Stimulated activated CD4-positive, alpha-beta T cell treated with anti-CD3 and anti-CD28 coated beads, Interleukin-1b, Interleukin-23, amount 100 ng/mL, for 24 hours (primary cell): ENCODE results near the gene VEGFB.
A peak's percentile ranks its signal among the peaks of the same experiment; 100 is the strongest.

Experiments used
- DNase-seq, 4 experiments: peaks; one replicate each; pipeline ENCODE4 v3.0.0-alpha.2; 2020; ENCODE audit warnings: low read depth in 4 of 4, low spot score in 1 of 4

The VEGFB gene, protein sequence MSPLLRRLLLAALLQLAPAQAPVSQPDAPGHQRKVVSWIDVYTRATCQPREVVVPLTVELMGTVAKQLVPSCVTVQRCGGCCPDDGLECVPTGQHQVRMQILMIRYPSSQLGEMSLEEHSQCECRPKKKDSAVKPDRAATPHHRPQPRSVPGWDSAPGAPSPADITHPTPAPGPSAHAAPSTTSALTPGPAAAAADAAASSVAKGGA

GRCh38 chr11:64233913-64234586 is at the start of gene VEGFB:
Gene VEGFB (plus strand): TSS chr11:64234584. CDS start chr11:64234834, 250 bp downstream.
- DNase-seq = peak in 2 of 4 experiments; percentile 48 to 71

DNA sequence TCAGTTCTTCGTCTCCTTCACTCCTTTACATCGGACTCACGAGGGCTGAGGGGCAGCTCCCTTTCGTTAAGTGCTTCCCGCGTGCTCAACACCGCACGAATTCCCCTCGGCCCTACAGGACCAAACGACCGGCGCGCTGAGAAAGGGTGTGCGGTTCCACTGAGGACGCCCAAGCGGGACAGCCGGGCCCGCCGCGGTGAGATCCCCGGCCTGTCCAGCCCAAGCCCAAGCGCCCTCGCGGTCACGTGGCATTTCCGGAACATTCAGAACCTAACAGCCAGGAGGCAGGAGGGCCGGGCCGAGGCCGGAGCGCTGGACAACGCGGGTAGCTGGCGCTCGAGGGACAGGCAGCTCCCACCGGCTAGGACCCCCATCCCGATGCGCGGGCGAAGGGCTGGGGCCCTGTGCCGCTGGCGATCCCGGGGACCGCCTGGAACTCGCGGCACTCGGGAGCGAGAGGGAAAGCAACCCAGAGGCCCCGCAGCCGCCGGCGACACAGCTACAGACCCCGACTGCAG is 49.1 kb upstream of the VEGFB start:
- no peak for DNase-seq

DNA sequence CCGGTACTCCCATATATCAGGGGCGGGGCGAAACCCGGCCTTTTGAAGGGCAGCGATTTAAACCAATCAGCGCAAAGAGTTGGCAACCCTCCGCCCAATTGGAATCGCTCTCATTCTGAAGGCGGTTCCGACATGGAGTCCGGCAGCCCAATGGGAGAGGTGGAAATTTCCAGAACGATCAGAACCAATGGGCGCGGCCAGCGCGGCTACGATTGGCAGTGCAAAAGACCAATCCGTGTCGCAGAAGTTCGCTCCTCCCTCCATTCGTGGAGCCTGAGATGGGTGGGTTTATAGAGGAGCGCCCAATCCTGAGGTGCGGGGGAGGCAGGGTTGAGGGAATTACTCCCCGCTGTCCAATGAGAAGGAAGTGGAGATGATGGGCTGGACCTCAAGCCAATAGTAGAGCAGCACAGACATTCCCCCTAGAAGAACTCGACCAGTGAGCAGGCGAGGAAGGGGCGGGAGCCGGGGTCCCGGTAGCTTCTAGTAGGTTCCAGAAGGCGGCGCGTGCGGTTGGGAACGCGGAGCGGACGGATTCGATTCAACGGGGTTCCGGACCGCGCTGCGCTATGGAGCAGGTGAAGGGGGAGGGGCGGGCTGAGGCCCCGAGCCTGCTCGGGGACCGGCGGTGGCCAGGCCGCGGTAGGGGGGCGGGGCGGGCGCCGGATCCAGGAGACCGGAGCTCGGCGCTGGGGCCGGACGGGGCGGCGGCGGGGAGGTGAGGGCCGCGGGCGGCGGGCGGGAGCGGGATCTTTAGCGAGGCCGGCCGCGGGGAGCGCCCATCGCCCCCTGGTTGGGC is 48.5 kb upstream of the VEGFB start, which contains the start of gene STIP1:
TSS of gene STIP1 (plus strand) at position 479 of the 799 bp plus-strand sequence. CDS start at position 570, 91 bp downstream.
- DNase-seq = peak; percentile 93 to 96 (median 94)

DNA sequence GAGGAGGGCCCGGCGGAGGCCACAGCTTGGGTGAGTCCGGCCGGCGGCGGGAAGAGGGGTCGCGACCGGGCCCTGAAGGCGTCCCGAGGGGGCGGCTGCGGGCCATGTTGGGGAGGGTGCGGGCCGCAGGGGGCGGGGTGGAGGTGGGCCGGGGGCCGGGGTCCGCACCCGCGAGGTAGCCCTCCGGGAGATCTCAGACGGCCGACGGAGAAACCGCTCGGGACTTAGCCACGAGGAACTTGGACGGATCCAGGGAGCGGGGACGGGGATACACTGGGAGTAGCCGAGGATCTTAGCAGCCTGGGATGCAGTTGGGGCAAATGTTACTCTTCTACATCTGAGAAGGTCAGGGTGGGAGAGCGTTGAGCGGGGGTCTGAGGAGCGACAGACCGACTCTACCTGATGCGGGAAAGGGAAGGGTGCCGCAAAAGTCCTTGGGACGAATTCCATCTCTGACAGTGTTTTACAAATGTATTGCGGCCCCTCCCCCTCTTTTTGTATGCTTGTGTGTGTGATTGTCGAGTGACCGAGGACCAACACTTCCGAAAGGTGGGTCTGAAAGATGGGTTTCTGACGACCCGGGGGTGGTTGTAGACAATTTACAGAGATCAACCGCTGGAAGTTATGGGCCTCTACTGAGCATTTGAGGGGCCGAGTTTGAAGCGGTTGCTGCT is 47.8 kb upstream of the VEGFB start:
- DNase-seq = peak in 1 of 4 experiments; percentile 12

DNA sequence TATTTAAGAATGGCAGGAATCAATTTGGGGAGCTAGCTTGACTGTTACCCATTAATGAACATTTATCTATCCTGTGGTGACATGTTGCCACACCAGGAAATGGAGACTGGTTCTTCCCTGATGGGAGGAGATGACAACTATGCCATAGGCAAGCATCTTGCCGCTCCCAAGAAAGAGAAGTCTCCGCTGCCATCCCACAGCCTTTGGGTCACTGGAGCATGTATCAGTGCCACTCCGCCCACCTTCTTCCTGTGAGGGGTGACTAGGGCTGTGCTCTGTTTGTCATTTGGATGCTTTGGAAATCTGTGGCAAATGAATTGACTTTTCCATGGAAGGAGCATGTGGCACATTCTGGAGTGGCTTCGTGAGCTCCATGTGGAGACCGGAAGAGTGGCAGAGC is 42.0 kb upstream of the VEGFB start:
- no peak for DNase-seq

DNA sequence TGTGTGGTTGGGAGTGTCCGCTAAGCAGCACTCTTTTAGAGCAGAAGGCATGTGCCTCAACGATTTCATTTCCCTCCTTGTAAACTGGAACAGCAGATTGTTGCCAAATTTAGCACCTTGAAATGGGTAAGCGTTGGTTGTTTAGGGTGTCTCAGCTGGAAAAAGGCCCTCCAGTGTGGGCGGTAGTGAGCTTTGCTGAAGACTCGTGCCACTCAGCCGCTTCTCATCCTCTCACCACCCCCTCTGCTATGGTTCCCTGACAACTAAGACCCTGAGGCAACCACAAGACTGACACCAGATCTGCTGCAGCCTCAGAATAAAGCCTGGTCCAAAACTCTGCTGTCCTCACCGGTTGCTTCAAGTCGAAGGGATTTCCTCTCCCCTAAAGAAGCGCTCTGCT is 37.8 kb upstream of the VEGFB start:
- no peak for DNase-seq

DNA sequence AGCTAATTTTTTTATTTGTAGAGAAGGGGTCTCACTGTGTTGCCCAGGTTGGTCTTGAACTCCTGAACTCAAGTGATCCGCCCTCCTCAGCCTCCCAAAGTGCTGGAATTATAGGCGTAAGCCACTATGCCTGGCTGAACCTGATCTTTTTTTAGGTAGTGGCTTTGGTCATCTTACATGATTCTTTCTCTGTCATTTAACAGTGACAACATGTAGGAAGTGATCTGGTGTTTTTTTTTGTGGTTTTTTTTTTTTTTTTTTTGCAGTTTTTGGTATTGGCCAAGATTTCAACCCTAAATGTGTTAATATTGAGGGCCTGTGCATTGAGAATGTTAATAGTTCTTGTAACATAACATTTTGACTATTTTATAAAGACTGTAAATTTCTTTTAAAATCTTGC is 35.9 kb upstream of the VEGFB start:
- no peak for DNase-seq

DNA sequence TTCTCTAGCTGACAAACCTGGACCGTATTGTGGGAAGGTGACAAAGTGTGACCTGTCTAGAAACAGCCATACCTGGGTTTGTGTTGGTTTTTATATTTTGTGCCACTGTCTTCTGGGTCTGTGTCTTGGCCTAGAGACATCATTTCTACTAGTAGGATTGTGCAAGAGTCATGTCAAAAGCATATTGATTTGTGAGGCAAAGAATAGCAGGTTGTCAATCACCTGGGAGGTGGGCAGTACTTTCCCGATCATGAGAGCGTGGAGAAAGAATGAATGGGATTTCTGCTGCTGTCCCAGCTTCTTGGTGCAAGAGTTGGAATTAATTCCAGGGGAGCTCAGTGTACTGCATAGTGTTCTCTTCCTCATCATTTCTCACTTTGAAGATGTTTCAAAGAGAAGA is 32.8 kb upstream of the VEGFB start:
- DNase-seq = no peak

GRCh38 chr11:64202992-64203391 is 31.4 kb upstream of the VEGFB start:
- no peak for DNase-seq

- DNase-seq = no peak
These were observed 30.8 kb upstream of the VEGFB start for GRCh38 chr11:64203421-64204079.

DNA sequence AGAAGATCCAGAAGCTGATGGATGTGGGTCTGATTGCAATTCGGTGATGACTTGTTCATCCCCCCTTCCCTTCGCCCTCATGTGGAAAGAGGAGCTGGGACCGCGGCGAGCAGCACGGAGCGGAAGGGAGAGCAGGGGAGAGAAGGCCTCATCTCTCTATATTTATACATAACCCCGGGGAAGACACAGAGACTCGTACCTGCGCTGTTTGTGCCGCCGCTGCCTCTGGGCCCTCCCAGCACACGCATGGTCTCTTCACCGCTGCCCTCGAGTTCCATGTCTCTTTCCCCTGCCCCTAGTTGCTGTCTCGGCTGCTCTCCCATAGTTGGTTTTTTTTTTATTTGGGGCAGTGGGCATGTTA is 30.3 kb upstream of the VEGFB start:
- DNase-seq = no peak

- DNase-seq = peak in 1 of 4 experiments; percentile 59
These were observed 29.9 kb upstream of the VEGFB start for GRCh38 chr11:64204464-64204989.

DNA sequence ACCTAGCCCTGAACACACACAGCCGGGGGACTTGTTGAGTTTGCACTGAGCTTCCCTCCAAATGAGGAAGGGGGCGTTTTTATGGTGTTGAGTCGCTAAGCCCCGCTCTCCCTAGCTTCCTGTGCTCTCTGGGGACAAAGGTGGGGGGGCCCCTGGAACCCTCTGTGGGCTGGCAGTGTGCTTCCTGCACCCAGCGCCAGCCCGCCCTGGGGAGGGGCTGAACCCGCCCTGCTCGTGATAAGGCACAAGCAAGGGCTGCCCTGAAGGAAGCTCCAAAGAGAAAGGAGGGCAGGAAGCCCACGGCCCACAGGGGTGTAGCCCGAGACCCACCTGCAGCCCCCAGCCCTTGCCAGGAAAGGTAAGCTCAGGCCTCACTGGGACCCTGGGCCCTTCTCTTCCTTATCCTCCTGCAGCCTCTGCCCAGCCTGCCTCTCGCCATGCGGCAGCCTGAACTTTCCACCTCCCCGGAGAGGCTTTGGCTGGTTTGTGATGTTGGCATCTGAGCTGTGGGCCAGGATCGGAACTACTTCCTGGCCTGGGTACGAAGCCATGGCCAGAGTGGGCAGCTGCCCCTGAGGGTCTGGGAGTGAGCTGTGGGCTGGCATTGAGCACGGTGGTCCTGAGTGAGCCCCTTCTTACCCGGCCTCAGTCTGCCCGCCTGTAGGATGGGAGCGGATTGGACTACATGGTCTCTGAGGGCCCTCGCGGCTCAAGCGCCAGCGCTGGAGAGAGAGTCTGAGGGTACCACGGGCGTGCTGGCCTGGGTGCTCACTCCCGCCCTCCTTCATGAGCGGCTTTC is 27.7 kb upstream of the VEGFB start, which contains the start of gene FERMT3:
TSS of gene FERMT3 (plus strand) at position 265 of the 799 bp plus-strand sequence. CDS start 644 bp downstream, outside the sequence.
- peak in 2 of 4 experiments; percentile 69 to 82 for DNase-seq

DNA sequence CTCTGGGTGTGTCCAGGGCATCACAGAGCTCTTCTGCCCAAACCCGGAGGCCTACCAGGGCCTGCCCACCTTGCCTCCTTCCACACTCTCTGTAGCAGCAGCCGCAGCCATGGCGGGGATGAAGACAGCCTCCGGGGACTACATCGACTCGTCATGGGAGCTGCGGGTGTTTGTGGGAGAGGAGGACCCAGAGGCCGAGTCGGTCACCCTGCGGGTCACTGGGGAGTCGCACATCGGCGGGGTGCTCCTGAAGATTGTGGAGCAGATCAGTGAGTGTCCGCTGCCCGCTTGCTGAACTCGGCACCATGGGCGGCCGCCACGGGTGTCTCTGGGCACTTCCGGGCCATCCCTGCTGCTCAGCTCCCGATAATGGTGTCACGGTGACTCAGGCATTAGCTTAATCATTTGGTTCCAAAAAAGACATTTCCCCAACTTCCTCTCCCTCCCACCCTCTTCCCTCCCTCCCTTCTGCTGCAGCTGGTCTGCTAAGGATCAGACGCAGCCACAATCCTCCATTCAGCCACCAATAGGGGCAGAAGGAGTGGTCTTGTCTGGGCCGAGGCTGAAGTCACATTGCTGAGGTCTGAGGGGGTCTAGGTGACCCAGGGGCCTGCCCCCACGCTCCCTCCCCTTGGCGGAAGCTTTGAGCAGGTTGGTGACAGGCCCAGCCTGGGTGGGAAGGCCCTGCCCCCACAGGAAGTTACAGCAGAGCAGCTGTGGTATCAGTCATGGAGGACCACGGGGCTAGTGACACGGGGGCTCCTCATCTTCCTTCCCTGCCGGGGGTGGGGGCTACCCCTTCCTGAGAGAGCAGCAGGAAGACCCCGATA is 26.9 kb upstream of the VEGFB start:
- DNase-seq = peak in 3 of 4 experiments; percentile 59 to 82 (median 74)

DNA sequence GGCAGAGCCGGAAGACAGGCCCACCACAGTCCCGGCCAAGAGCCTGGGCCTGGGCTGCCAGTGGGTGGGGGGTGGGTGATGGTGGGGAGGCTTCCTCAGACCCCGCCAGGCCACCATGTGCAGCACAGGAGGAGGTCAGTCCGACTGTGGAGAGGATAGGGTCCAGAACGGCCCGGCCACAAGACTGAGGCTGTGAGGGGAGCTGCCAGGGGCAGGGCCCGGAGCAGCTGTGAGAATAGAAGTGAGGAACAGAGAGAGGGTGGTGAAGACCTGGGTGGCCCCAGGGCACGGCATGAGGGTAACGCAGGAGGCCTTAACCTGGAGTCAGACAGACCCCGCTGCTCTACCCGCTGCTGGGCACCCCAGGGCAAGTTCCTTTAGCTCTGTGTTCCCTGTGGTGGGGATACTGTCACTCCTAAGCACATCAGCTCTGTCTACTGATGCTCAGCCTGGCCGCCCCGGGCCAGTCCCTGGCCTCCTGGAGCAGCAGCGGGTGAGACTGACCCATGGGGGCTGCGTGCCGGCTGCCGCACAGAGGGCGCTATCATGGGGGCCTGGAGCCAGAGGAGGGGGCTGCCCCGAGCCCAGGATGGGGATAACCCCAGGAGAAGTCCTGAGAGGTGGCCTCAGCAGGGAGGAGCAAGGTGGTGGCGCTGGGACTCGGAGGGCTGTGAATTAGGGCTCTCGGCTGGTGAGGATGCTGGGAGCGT is 26.1 kb upstream of the VEGFB start:
- DNase-seq = no peak

GRCh38 chr11:64208796-64209562 is 25.4 kb upstream of the VEGFB start:
- no peak for DNase-seq

- no peak for DNase-seq
These were observed 24.9 kb upstream of the VEGFB start for GRCh38 chr11:64209563-64209843.
